Measurements from ENCODE around the gene GAP43.

The GAP43 gene

GRCh38 chr3:115627180-115628074, 4.1 kb downstream of the GAP43 start:
- DNase-seq: no peak

- DNase-seq: no peak
Measured at GRCh38 chr3:115628075-115628412, 4.7 kb downstream of the GAP43 start.

GRCh38 chr3:115630850-115631249, 7.5 kb downstream of the GAP43 start:
- no peak for DNase-seq

GRCh38 chr3:115632026-115632425, 8.7 kb downstream of the GAP43 start:
- DNase-seq: no peak

GRCh38 chr3:115633467-115633866, 10.2 kb downstream of the GAP43 start:
- no peak for DNase-seq

GRCh38 chr3:115634052-115634451, 10.7 kb downstream of the GAP43 start:
- DNase-seq: no peak

- DNase-seq: no peak
Measured at GRCh38 chr3:115635406-115635805, 12.1 kb downstream of the GAP43 start.

- DNase-seq: no peak
Measured at GRCh38 chr3:115638241-115638640, 14.9 kb downstream of the GAP43 start.

GRCh38 chr3:115638991-115639390, 15.7 kb downstream of the GAP43 start:
- DNase-seq: no peak

GRCh38 chr3:115644391-115644790, 21.1 kb downstream of the GAP43 start:
- DNase-seq: peak; percentile 78

GRCh38 chr3:115646027-115646690, 22.8 kb downstream of the GAP43 start:
- no peak for DNase-seq

- peak; percentile 28 for DNase-seq
Measured at GRCh38 chr3:115648559-115648958, 25.2 kb downstream of the GAP43 start.

GRCh38 chr3:115651087-115651486, 27.8 kb downstream of the GAP43 start:
- DNase-seq: no peak

- DNase-seq: no peak
Measured at GRCh38 chr3:115651599-115651998, 28.3 kb downstream of the GAP43 start.

- DNase-seq: no peak
Measured at GRCh38 chr3:115652738-115653137, 29.4 kb downstream of the GAP43 start.

GRCh38 chr3:115655761-115656282, 32.5 kb downstream of the GAP43 start:
- no peak for DNase-seq

- no peak for DNase-seq
Measured at GRCh38 chr3:115657168-115657567, 33.9 kb downstream of the GAP43 start.

- no peak for DNase-seq
Measured at GRCh38 chr3:115658032-115658336, 34.7 kb downstream of the GAP43 start.

GRCh38 chr3:115658337-115659181, 35.2 kb downstream of the GAP43 start:
- DNase-seq: peak; percentile 90

GRCh38 chr3:115659253-115660220, 36.2 kb downstream of the GAP43 start:
- DNase-seq: peak; percentile 52

- no peak for DNase-seq
Measured at GRCh38 chr3:115660646-115661337, 37.5 kb downstream of the GAP43 start.

All from fibroblast of upper back skin (primary cell).